HEK293 (cell line): ENCODE measurements around the gene IL25.

Experiments
- CTCF ChIA-PET: fragments of 350-600 bp; formaldehyde crosslinking; extraction: SDS; loops from one replicate; lab custom pipeline; 2021; ENCODE audit warnings: antibody characterized with exemption; lab: Yijun Ruan, JAX
- POLR2A ChIA-PET: fragments of 300-600 bp; formaldehyde crosslinking; extraction: SDS; loops from one replicate; lab custom pipeline; 2020; ENCODE audit warnings: antibody characterized with exemption, inconsistent platforms; lab: Yijun Ruan, JAX
- H3K27ac ChIP-seq: fragments of 200-500 bp; sonication (Bioruptor generic); 2 replicates; pipeline ENCODE4 v1.5.1; 2014; ENCODE audit warnings: low read depth, low read length, control low read depth, inconsistent platforms; ENCODE audit errors: extremely low read depth
- H3K36me3 ChIP-seq, 2 experiments: fragments of 200-500 bp in 1 of 2; sonication (Bioruptor generic) in 1 of 2; 1 replicate in 1 of 2; 2 replicates in 1 of 2; pipeline ENCODE4 v1.5.1; 2014 to 2017; ENCODE audit warnings: inconsistent platforms in 2 of 2, low read length in 2 of 2; ENCODE audit not compliant: control insufficient read depth in 2 of 2, insufficient read depth in 1 of 2
- H3K4me1 ChIP-seq: fragments of 200-500 bp; sonication (Bioruptor generic); 2 replicates; pipeline ENCODE4 v1.5.1; 2014; ENCODE audit warnings: mild to moderate bottlenecking, low read length, inconsistent platforms; ENCODE audit not compliant: control insufficient read depth, insufficient read depth
- H3K4me3 ChIP-seq: 2 replicates; pipeline ENCODE4 v1.5.1; 2011; ENCODE audit warnings: low read depth, mild to moderate bottlenecking, control low read depth, low read length, moderate library complexity
- H3K9me3 ChIP-seq: fragments of 200-500 bp; sonication (Bioruptor generic); 2 replicates; pipeline ENCODE4 v1.5.1; 2014; ENCODE audit warnings: low read depth, low read length, inconsistent platforms; ENCODE audit not compliant: control insufficient read depth, insufficient read depth
- AEBP2 ChIP-seq: fragments of 450-650 bp; formaldehyde crosslinking; IDR thresholded peaks from 2 replicates; pipeline ENCODE4 v1.5.1; 2016; ENCODE audit warnings: missing biosample characterization, missing genetic modification characterization, borderline replicate concordance
- ATF2 ChIP-seq: fragments of 450-650 bp; formaldehyde crosslinking; IDR thresholded peaks from 2 replicates; pipeline ENCODE4 v1.5.1; 2016; ENCODE audit warnings: missing biosample characterization, missing genetic modification characterization, low read depth
- FEZF1 ChIP-seq: fragments of 450-650 bp; formaldehyde crosslinking; IDR thresholded peaks from 2 replicates; pipeline ENCODE4 v1.5.1; 2016; ENCODE audit warnings: missing biosample characterization, missing genetic modification characterization
- HIC1 ChIP-seq: fragments of 450-650 bp; formaldehyde crosslinking; IDR thresholded peaks from 2 replicates; pipeline ENCODE4 v1.5.1; 2016; ENCODE audit warnings: missing biosample characterization, missing genetic modification characterization
- KLF16 ChIP-seq: fragments of 450-650 bp; formaldehyde crosslinking; IDR thresholded peaks from 2 replicates; pipeline ENCODE4 v1.5.1; 2017; ENCODE audit warnings: missing biosample characterization, missing genetic modification characterization
- OSR2 ChIP-seq: fragments of 450-650 bp; formaldehyde crosslinking; IDR thresholded peaks from 2 replicates; pipeline ENCODE4 v1.5.1; 2016; ENCODE audit warnings: missing biosample characterization, missing genetic modification characterization
- YY1 ChIP-seq: fragments of 450-650 bp; formaldehyde crosslinking; IDR thresholded peaks from 2 replicates; pipeline ENCODE4 v1.5.1; 2018; ENCODE audit warnings: missing biosample characterization, missing genetic modification characterization
- ZBTB17 ChIP-seq: fragments of 450-650 bp; formaldehyde crosslinking; IDR thresholded peaks from 2 replicates; pipeline ENCODE4 v1.5.1; 2016; ENCODE audit warnings: missing biosample characterization, missing genetic modification characterization
- ZBTB20 ChIP-seq: fragments of 450-650 bp; formaldehyde crosslinking; IDR thresholded peaks from 2 replicates; pipeline ENCODE4 v1.5.1; 2016; ENCODE audit warnings: missing biosample characterization, missing genetic modification characterization
- ZBTB48 ChIP-seq: fragments of 450-650 bp; formaldehyde crosslinking; IDR thresholded peaks from 2 replicates; pipeline ENCODE4 v1.5.1; 2016; ENCODE audit warnings: missing biosample characterization, missing genetic modification characterization
- ZIC2 ChIP-seq: fragments of 450-650 bp; formaldehyde crosslinking; IDR thresholded peaks from 2 replicates; pipeline ENCODE4 v1.5.1; 2016; ENCODE audit warnings: missing biosample characterization, missing genetic modification characterization
- ZNF148 ChIP-seq: fragments of 450-650 bp; formaldehyde crosslinking; IDR thresholded peaks from 2 replicates; pipeline ENCODE4 v1.5.0; 2017; ENCODE audit warnings: missing biosample characterization, missing genetic modification characterization, borderline replicate concordance
- ZNF223 ChIP-seq: fragments of 450-650 bp; formaldehyde crosslinking; IDR thresholded peaks from 2 replicates; pipeline ENCODE4 v1.5.1; 2016; ENCODE audit warnings: missing biosample characterization, missing genetic modification characterization
- ZNF239 ChIP-seq: fragments of 450-650 bp; formaldehyde crosslinking; IDR thresholded peaks from 2 replicates; pipeline ENCODE4 v1.5.1; 2016; ENCODE audit warnings: missing biosample characterization, missing genetic modification characterization
- ZNF426 ChIP-seq: fragments of 450-650 bp; formaldehyde crosslinking; IDR thresholded peaks from 2 replicates; pipeline ENCODE4 v1.5.1; 2017; ENCODE audit warnings: missing biosample characterization, missing genetic modification characterization, mild to moderate bottlenecking, inconsistent platforms, moderate library complexity
- ZNF473 ChIP-seq: fragments of 450-650 bp; formaldehyde crosslinking; IDR thresholded peaks from 2 replicates; pipeline ENCODE4 v1.5.1; 2017; ENCODE audit warnings: missing biosample characterization, missing genetic modification characterization
- ZNF629 ChIP-seq: fragments of 450-650 bp; formaldehyde crosslinking; IDR thresholded peaks from 2 replicates; pipeline ENCODE4 v1.5.1; 2017; ENCODE audit warnings: missing biosample characterization, missing genetic modification characterization
- ZNF707 ChIP-seq: fragments of 450-650 bp; formaldehyde crosslinking; IDR thresholded peaks from 2 replicates; pipeline ENCODE4 v1.5.1; 2016; ENCODE audit warnings: missing biosample characterization, missing genetic modification characterization
- ZNF776 ChIP-seq: fragments of 450-650 bp; formaldehyde crosslinking; IDR thresholded peaks from 2 replicates; pipeline ENCODE4 v1.5.0; 2017; ENCODE audit warnings: missing biosample characterization, missing genetic modification characterization, borderline replicate concordance
- ZSCAN4 ChIP-seq: fragments of 450-650 bp; formaldehyde crosslinking; IDR thresholded peaks from 2 replicates; pipeline ENCODE4 v1.5.1; 2017; ENCODE audit warnings: missing biosample characterization, missing genetic modification characterization

Gene IL25

GRCh38 chr14:23398348-23398747 lies 25.7 kb downstream of the IL25 start:
- ChIA-PET CTCF (no interaction called here), POLR2A (no interaction called here)
- Histone ChIP-seq H3K27ac (no peak overlapping the region), H3K4me3 (no peak overlapping the region), H3K4me1 (no peaks in the 10 kb centered on the region), H3K9me3 (no peaks in the 10 kb centered on the region), H3K36me3 (no peaks in the 10 kb centered on the region)
- TF ChIP-seq ZNF776 (tag by site-specific recombination) (no peak), ZNF707 (tag by site-specific recombination) (no peak), AEBP2 (no peak), ZIC2 (tag by site-specific recombination) (peak; percentile 97)

- Histone ChIP-seq H3K4me3 (no peak overlapping the region), H3K36me3 (no peaks in the 10 kb centered on the region), H3K27ac (no peak overlapping the region), H3K9me3 (no peaks in the 10 kb centered on the region), H3K4me1 (no peaks in the 10 kb centered on the region)
- ChIA-PET POLR2A (no interaction called here), CTCF (interaction anchor here (0.6 kb wide), 1 partner anchor 279 kb away, joined by 3 read pairs; no protein-coding TSS in a partner anchor)
- TF ChIP-seq KLF16 (tag by site-specific recombination) (no peak), ZNF148 (tag by site-specific recombination) (no peak), ZNF239 (tag by site-specific recombination) (no peak)
Measured at GRCh38 chr14:23399136-23399535, 26.5 kb downstream of the IL25 start.

GRCh38 chr14:23399591-23399990 lies 27.0 kb downstream of the IL25 start:
- H3K27ac ChIP-seq: no peak overlapping the region
- ChIA-PET CTCF (interaction anchor here (0.6 kb wide), 1 partner anchor 279 kb away, joined by 3 read pairs; no protein-coding TSS in a partner anchor), POLR2A (no interaction called here)
- no peaks in the 10 kb centered on the region for H3K36me3 ChIP-seq
- H3K4me3 ChIP-seq: no peak overlapping the region
- no peaks in the 10 kb centered on the region for H3K4me1 ChIP-seq
- H3K9me3 ChIP-seq: no peaks in the 10 kb centered on the region
- TF ChIP-seq OSR2 (tag by site-specific recombination) (no peak), ZNF223 (tag by site-specific recombination) (no peak), ZNF426 (tag by site-specific recombination) (no peak), YY1 (tag by site-specific recombination) (no peak), FEZF1 (no peak), ZSCAN4 (tag by site-specific recombination) (no peak), ZBTB20 (no peak), ZBTB17 (no peak), ZNF473 (no peak), ZBTB48 (tag by site-specific recombination) (no peak), ZNF629 (tag by site-specific recombination) (no peak), HIC1 (tag by site-specific recombination) (no peak), ATF2 (tag by site-specific recombination) (no peak), AEBP2 (no peak)
